ENCODE results near the gene NODAL.

Gene NODAL

DNA sequence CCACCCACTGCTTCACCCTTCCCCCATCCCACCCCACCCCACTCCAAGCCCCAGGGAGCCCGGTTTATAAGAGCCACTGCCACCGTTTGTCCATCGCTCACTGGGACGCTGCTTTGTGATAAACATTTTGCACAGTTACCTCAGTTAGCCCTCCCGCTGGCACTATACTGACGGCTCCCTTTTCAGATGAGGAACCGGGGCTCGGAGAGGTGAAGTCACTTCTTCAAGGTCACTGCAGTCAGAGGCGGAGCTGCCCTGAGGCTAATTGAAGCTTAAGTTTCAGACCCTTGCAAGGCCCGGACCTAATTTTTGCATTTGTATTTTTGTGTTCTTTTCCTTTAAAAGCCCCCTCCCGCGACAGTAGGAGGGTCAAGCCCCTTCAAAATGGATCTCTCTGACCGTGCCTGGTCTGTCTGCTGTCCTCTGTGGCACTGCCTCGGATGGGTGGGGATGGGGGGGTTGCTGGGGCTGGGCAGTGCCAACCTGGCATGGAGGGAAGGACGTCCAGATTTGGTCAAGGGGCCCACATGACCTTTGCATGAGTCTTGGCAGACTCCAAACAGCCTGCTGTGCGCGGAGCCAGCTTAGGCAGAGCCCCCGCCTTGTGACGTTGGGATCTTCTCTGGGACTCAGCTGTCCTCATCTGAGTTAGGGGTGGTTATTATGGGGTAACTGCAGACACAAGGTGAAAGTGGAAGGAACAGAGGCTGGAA lies 17.7 kb upstream of the NODAL start:
- no peaks in the 10 kb centered on the region for H3K36me3 ChIP-seq (ENCODE audit: control insufficient read depth, low read length)
- H3K9me3 ChIP-seq (ENCODE audit: control insufficient read depth, insufficient read depth, low read length): no peaks in the 10 kb centered on the region
- TF ChIP-seq, protein P1, sequence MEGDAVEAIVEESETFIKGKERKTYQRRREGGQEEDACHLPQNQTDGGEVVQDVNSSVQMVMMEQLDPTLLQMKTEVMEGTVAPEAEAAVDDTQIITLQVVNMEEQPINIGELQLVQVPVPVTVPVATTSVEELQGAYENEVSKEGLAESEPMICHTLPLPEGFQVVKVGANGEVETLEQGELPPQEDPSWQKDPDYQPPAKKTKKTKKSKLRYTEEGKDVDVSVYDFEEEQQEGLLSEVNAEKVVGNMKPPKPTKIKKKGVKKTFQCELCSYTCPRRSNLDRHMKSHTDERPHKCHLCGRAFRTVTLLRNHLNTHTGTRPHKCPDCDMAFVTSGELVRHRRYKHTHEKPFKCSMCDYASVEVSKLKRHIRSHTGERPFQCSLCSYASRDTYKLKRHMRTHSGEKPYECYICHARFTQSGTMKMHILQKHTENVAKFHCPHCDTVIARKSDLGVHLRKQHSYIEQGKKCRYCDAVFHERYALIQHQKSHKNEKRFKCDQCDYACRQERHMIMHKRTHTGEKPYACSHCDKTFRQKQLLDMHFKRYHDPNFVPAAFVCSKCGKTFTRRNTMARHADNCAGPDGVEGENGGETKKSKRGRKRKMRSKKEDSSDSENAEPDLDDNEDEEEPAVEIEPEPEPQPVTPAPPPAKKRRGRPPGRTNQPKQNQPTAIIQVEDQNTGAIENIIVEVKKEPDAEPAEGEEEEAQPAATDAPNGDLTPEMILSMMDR (IDR thresholded peaks at IDR 0.05; ENCODE audit: low read depth, low read length, poor library complexity, severe bottlenecking): no peak
- TF ChIP-seq EZH2phosphoT487 (IDR thresholded peaks at IDR 0.05; ENCODE audit: borderline replicate concordance, low read length): no peak
- no peaks in the 10 kb centered on the region for H3K9me2 ChIP-seq (replicated peaks; ENCODE audit: control insufficient read depth, low read length)
- H4K20me1 ChIP-seq (ENCODE audit: control insufficient read depth, insufficient read depth, low read depth, low read length): no peaks in the 10 kb centered on the region
- no peaks in the 10 kb centered on the region for H3F3A ChIP-seq (ENCODE audit: control insufficient read depth, insufficient read depth)
- no peak overlapping the region for H3K27ac ChIP-seq (ENCODE audit: low read depth, low read length)
- H3K79me2 ChIP-seq (ENCODE audit: control insufficient read depth, low read length): no peaks in the 10 kb centered on the region
- no peaks in the 10 kb centered on the region; the same call in 1 of the 2 replicates for H3K4me1 ChIP-seq (ENCODE audit: control insufficient read depth, low read length)
- no peak overlapping the region for H3K4me2 ChIP-seq (ENCODE audit: low read length)
- peaks cover 41% of the 10 kb centered on the region for H3K27me3 ChIP-seq (ENCODE audit: control insufficient read depth, low read length)
- no peak overlapping the region for H3K4me3 ChIP-seq (ENCODE audit: low read length)

DNA sequence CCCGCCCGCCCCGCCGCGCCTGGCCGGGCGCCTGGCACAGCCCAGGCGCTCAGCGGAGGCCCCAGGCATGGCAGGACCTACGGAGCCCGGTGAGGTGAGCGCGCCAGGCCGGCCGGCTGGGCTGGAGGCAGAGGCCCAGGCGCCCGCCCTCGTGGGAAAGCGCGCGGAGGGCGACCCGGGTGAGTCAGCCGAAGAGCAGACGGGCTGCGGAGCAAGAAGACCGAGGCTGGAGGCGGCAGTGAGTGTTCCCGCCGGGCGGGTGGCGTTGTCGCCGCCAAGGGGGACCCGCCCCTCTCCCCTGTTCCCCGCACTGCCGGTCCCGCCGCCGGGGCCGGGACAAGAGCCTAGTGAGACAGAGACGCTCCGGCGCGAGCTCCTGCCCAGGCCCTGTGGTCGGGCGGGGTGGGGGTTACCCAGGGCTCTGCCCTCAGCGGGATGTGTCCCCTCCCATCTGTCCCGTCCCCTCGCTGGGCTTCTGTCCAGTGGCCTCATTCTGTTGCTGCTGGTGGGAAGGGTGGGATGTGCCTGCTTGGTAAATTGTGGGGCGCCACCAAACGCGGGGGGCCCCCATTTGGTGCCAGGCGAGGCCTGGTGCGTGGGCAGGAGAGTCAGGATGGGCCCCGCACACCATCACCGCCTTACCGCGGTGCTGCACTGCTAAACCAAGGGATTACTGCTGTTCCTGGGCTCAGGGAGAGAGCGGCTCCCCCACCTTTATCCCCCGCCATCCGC lies 17.0 kb upstream of the NODAL start:
- H3K79me2 ChIP-seq (ENCODE audit: control insufficient read depth, low read length): no peaks in the 10 kb centered on the region
- no peaks in the 10 kb centered on the region for H4K20me1 ChIP-seq (ENCODE audit: control insufficient read depth, insufficient read depth, low read depth, low read length)
- no peaks in the 10 kb centered on the region for H3K9me3 ChIP-seq (ENCODE audit: control insufficient read depth, insufficient read depth, low read length)
- H3K27ac ChIP-seq (ENCODE audit: low read depth, low read length): no peak overlapping the region
- TF ChIP-seq, protein P1 (IDR thresholded peaks at IDR 0.05; ENCODE audit: low read depth, low read length, poor library complexity, severe bottlenecking): no peak
- TF ChIP-seq EZH2phosphoT487 (IDR thresholded peaks at IDR 0.05; ENCODE audit: borderline replicate concordance, low read length): peak; percentile 63
- H3K4me3 ChIP-seq (ENCODE audit: low read length): no peak overlapping the region
- H3K9me2 ChIP-seq (replicated peaks; ENCODE audit: control insufficient read depth, low read length): no peaks in the 10 kb centered on the region
- H3K4me1 ChIP-seq (ENCODE audit: control insufficient read depth, low read length): no peaks in the 10 kb centered on the region; the same call in 1 of the 2 replicates
- H3K27me3 ChIP-seq (ENCODE audit: control insufficient read depth, low read length): peaks cover 41% of the 10 kb centered on the region
- H3K4me2 ChIP-seq (ENCODE audit: low read length): no peak overlapping the region
- H3K36me3 ChIP-seq (ENCODE audit: control insufficient read depth, low read length): no peaks in the 10 kb centered on the region
- H3F3A ChIP-seq (ENCODE audit: control insufficient read depth, insufficient read depth): no peaks in the 10 kb centered on the region

DNA sequence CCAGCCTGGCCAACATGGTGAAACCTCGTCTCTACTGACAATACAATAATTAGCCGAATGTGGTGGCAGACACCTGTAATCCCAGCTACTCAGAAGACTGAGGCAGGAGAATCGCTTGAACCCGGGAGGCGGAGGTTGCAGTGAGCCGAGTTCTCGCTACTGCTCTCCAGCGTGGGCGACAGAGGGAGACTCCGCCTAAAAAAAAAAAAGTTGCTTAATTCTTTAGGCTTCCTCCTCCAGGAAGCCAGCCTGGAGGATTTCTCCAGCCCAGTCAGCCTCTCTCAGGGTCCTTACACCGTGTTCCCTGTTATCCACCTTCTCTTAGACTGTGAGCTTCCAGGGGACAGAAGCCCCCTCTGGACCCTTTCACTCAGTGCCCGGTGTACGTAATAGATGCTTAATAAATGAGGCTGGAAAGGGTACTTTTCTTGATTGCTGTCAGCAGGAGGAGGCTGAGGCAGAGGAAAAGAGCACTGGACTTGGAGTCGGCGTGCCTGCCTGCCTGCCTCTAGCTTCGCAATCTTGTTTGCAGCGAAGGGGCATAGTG lies 16.4 kb upstream of the NODAL start:
- H4K20me1 ChIP-seq (ENCODE audit: control insufficient read depth, insufficient read depth, low read depth, low read length): no peaks in the 10 kb centered on the region
- no peaks in the 10 kb centered on the region for H3K79me2 ChIP-seq (ENCODE audit: control insufficient read depth, low read length)
- H3K27me3 ChIP-seq (ENCODE audit: control insufficient read depth, low read length): peaks cover 41% of the 10 kb centered on the region
- H3K4me1 ChIP-seq (ENCODE audit: control insufficient read depth, low read length): no peaks in the 10 kb centered on the region; the same call in 1 of the 2 replicates
- H3K4me2 ChIP-seq (ENCODE audit: low read length): no peak overlapping the region
- H3F3A ChIP-seq (ENCODE audit: control insufficient read depth, insufficient read depth): no peaks in the 10 kb centered on the region
- H3K9me3 ChIP-seq (ENCODE audit: control insufficient read depth, insufficient read depth, low read length): no peaks in the 10 kb centered on the region
- H3K36me3 ChIP-seq (ENCODE audit: control insufficient read depth, low read length): no peaks in the 10 kb centered on the region
- TF ChIP-seq, protein P1 (IDR thresholded peaks at IDR 0.05; ENCODE audit: low read depth, low read length, poor library complexity, severe bottlenecking): no peak
- no peak for TF ChIP-seq EZH2phosphoT487 (IDR thresholded peaks at IDR 0.05; ENCODE audit: borderline replicate concordance, low read length)
- no peak overlapping the region for H3K27ac ChIP-seq (ENCODE audit: low read depth, low read length)
- H3K9me2 ChIP-seq (replicated peaks; ENCODE audit: control insufficient read depth, low read length): no peaks in the 10 kb centered on the region
- H3K4me3 ChIP-seq (ENCODE audit: low read length): no peak overlapping the region

All from DOHH2 (cell line).